IMR-90 (cell line): ENCODE results near the gene WDFY1.

Experiments
- BHLHE40 ChIP-seq: fragments of 150-350 bp; IDR thresholded peaks from 2 replicates; pipeline ENCODE4 v1.6.1; 2016; ENCODE audit warnings: mild to moderate bottlenecking, low read depth, low read length
- CEBPB ChIP-seq: IDR thresholded peaks from 2 replicates; pipeline ENCODE4 v1.6.1; 2012; ENCODE audit warnings: low read depth, low read length, improper control_type of control experiment
- CHD1 ChIP-seq: IDR thresholded peaks from 2 replicates; pipeline ENCODE4 v1.6.1; 2012; ENCODE audit warnings: low read depth, low read length, improper control_type of control experiment
- CTCF ChIP-seq: conservative IDR thresholded peaks from 2 replicates; pipeline ENCODE4 v1.5.1; 2012; ENCODE audit warnings: mild to moderate bottlenecking, low read depth, low read length, improper control_type of control experiment
- ELK1 ChIP-seq: fragments of 150-350 bp; IDR thresholded peaks from 2 replicates; pipeline ENCODE4 v1.6.1; 2016; ENCODE audit warnings: low read depth, mild to moderate bottlenecking, low read length, moderate library complexity, borderline replicate concordance
- MXI1 ChIP-seq: IDR thresholded peaks from 2 replicates; pipeline ENCODE4 v1.6.1; 2012; ENCODE audit warnings: low read depth, mild to moderate bottlenecking, low read length, moderate library complexity, borderline replicate concordance
- NFE2L2 ChIP-seq: fragments of 150-350 bp; IDR thresholded peaks from 2 replicates; pipeline ENCODE4 v1.6.1; 2016; ENCODE audit warnings: low read depth, mild to moderate bottlenecking, low read length
- POLR2A ChIP-seq: IDR thresholded peaks from 2 replicates; pipeline ENCODE4 v1.6.1; 2012; ENCODE audit warnings: mild to moderate bottlenecking, low read depth, low read length
- RAD21 ChIP-seq: IDR thresholded peaks from 2 replicates; pipeline ENCODE4 v1.6.1; 2012; ENCODE audit warnings: low read length, improper control_type of control experiment
- RCOR1 ChIP-seq: IDR thresholded peaks from 2 replicates; pipeline ENCODE4 v1.6.1; 2012; ENCODE audit warnings: mild to moderate bottlenecking, low read length, improper control_type of control experiment; ENCODE audit not compliant: insufficient replicate concordance
- SMC3 ChIP-seq: fragments of 150-350 bp; IDR thresholded peaks from 2 replicates; pipeline ENCODE4 v1.6.1; 2016; ENCODE audit warnings: low read depth, mild to moderate bottlenecking, antibody characterized with exemption, low read length, moderate library complexity
- USF2 ChIP-seq: fragments of 150-350 bp; IDR thresholded peaks from 2 replicates; pipeline ENCODE4 v1.6.1; 2017; ENCODE audit warnings: mild to moderate bottlenecking, antibody characterized with exemption, low read length, low read depth

- no peak for TF ChIP-seq CTCF
- no peak for TF ChIP-seq MXI1
- TF ChIP-seq ELK1 = no peak
- TF ChIP-seq USF2 = no peak
- TF ChIP-seq BHLHE40 = no peak
- no peak for TF ChIP-seq SMC3
- no peak for TF ChIP-seq POLR2A
- no peak for TF ChIP-seq RCOR1
- no peak for TF ChIP-seq CHD1
- no peak for TF ChIP-seq CEBPB
- no peak for TF ChIP-seq RAD21
- TF ChIP-seq NFE2L2 = no peak
Observed at GRCh38 chr2:223932816-223933800, 12.0 kb downstream of the WDFY1 start.
